Endothelial cell of umbilical vein (primary cell): ENCODE measurements around the gene LYRM1. TPM values are rescaled to one million over a fixed set of nuclear protein-coding genes. Genes with fewer than 3 reads are reported as not detected.

Source experiments
- BruUV-seq: library from RNA; stranded (reverse); fragments of 400-500 nt; replicated peaks from 2 replicates; lab custom pipeline; 2021; lab: Mats Ljungman, UMichigan
- CTCF ChIA-PET: fragments of 300-600, 350-600 bp; sonication (Branson Sonifier 250); formaldehyde crosslinking; loops from one replicate; lab custom pipeline; 2021; ENCODE audit warnings: antibody characterized with exemption, inconsistent platforms; lab: Charles Lee
- POLR2A ChIA-PET: fragments of 300-600, 350-600 bp; sonication (Branson Sonifier 250); formaldehyde crosslinking; loops from one replicate; lab custom pipeline; 2021; ENCODE audit warnings: antibody characterized with exemption, inconsistent platforms; lab: Charles Lee
- DNase-seq: peaks from one replicate; pipeline ENCODE4 v3.0.0-alpha.2; 2011; ENCODE audit warnings: low read depth, low spot score
- FAIRE-seq: peaks from 2 replicates; lab custom pipeline; 2011; peaks lifted over from hg19 to GRCh38; lab: Jason Lieb, UNC
- H2AFZ ChIP-seq: 2 replicates; pipeline ENCODE4 v1.6.0; 2012; ENCODE audit warnings: low read depth, low read length, control low read depth, inconsistent platforms
- H3K27ac ChIP-seq: 2 replicates; pipeline ENCODE4 v1.5.1; 2011; ENCODE audit warnings: low read depth, mild to moderate bottlenecking, control low read depth, low read length, moderate library complexity; ENCODE audit not compliant: insufficient read depth
- H3K27me3 ChIP-seq, 2 experiments: 2 replicates each; pipeline versions ENCODE4 v1.6.0 to v1.6.1; 2011; ENCODE audit warnings: low read length in 2 of 2, mixed read lengths in 1 of 2; ENCODE audit not compliant: control insufficient read depth in 2 of 2, insufficient read depth in 2 of 2
- H3K36me3 ChIP-seq, 2 experiments: 2 replicates in 1 of 2; 3 replicates in 1 of 2; pipeline ENCODE4 v1.5.1; 2011; ENCODE audit warnings: low read length in 2 of 2, mild to moderate bottlenecking in 1 of 2, moderate library complexity in 1 of 2; ENCODE audit not compliant: control insufficient read depth in 2 of 2, insufficient read depth in 2 of 2; ENCODE audit errors: extremely low read depth in 1 of 2
- H3K4me1 ChIP-seq: 3 replicates; pipeline ENCODE4 v1.5.1; 2011; ENCODE audit warnings: mild to moderate bottlenecking, low read length; ENCODE audit not compliant: control insufficient read depth, insufficient read depth; ENCODE audit errors: extremely low read depth
- H3K4me2 ChIP-seq: 2 replicates; pipeline ENCODE4 v1.6.1; 2011; ENCODE audit warnings: low read length, control low read depth, mixed read lengths; ENCODE audit not compliant: insufficient read depth
- H3K4me3 ChIP-seq, 3 experiments: fragments of 200-600 bp in 1 of 3; sonication (generic), shearing (Covaris generic) in 1 of 3; replicated peaks in 1 of 3; 2 replicates each; pipeline ENCODE4 v1.5.1; 2011 to 2016; ENCODE audit warnings: control low read depth in 3 of 3, low read length in 3 of 3, mild to moderate bottlenecking in 2 of 3, inconsistent platforms in 1 of 3, low read depth in 1 of 3, moderate library complexity in 1 of 3; ENCODE audit not compliant: insufficient read depth in 1 of 3
- H3K79me2 ChIP-seq: 2 replicates; pipeline ENCODE4 v1.6.0; 2012; ENCODE audit warnings: low read length, inconsistent platforms; ENCODE audit not compliant: control insufficient read depth, insufficient read depth
- H3K9ac ChIP-seq: replicated peaks from 2 replicates; pipeline ENCODE3; 2011; ENCODE audit warnings: low read length, control low read depth; ENCODE audit not compliant: insufficient read depth; ENCODE audit errors: extremely low read depth
- H3K9me1 ChIP-seq: replicated peaks from 3 replicates; pipeline ENCODE4 v1.6.0; 2011; ENCODE audit warnings: mild to moderate bottlenecking, low read length; ENCODE audit not compliant: control insufficient read depth, insufficient read depth; ENCODE audit errors: extremely low read depth
- H3K9me3 ChIP-seq: replicated peaks from 2 replicates; pipeline ENCODE4 v1.5.1; 2012; ENCODE audit warnings: low read length, inconsistent platforms; ENCODE audit not compliant: control insufficient read depth, insufficient read depth
- H4K20me1 ChIP-seq: replicated peaks from 2 replicates; pipeline ENCODE3; 2011; ENCODE audit warnings: mild to moderate bottlenecking, low read length; ENCODE audit not compliant: control insufficient read depth, insufficient read depth; ENCODE audit errors: extremely low read depth
- FOS ChIP-seq: IDR thresholded peaks from 2 replicates; pipeline ENCODE4 v1.6.1; 2011; ENCODE audit warnings: mild to moderate bottlenecking, low read length, moderate library complexity, borderline replicate concordance; ENCODE audit not compliant: insufficient read depth
- MYC ChIP-seq: IDR thresholded peaks from one replicate; pipeline ENCODE4 v1.6.1; 2011; ENCODE audit warnings: mild to moderate bottlenecking, low read depth, low read length
- POLR2A ChIP-seq: IDR thresholded peaks from 2 replicates; pipeline ENCODE4 v1.6.1; 2012; ENCODE audit warnings: low read depth, mild to moderate bottlenecking, control low read depth, low read length
- dilution Hi-C: fragments of 300-500 bp; cut with MboI; formaldehyde crosslinking; loops from one replicate; pipeline ENCODE4 v1.15.0; 2019; ENCODE audit warnings: low sequenced_read_pairs; ENCODE audit not compliant: extremely low pct_ligation_motif_present
- intact Hi-C: fragments of 100-400 bp; cut with micrococcal nuclease; formaldehyde crosslinking; loops from one replicate; pipeline ENCODE4 v1.10.0; 2022
- polyA plus RNA-seq, 4 experiments: library from polyadenylated mRNA; depleted of rRNA in 3 of 4; stranded (reverse) in 3 of 4; unstranded in 1 of 4; fragments of >200 nt; gene quantifications; 2 replicates each; pipeline versions ENCODE4 v1.2.1 to v1.2.3, GENCODE V29; 2011 to 2012; ENCODE audit warnings: missing spikeins in 1 of 4
- total RNA-seq: library from RNA; stranded (reverse); gene quantifications from 2 replicates; pipeline ENCODE4 v1.2.3, GENCODE V29; 2021
- TF ChIP-seq, protein P1 (sequence below): IDR thresholded peaks from 2 replicates; pipeline ENCODE4 v1.6.1; 2011; ENCODE audit not compliant: insufficient read depth, insufficient read length

The LYRM1 gene
- total and polyA plus RNA-seq, 2 donors (not counting 3 experiments of a cell fraction or from before 2014, with no cell fraction given), result 20.4 to 28.4 TPM

DNA sequence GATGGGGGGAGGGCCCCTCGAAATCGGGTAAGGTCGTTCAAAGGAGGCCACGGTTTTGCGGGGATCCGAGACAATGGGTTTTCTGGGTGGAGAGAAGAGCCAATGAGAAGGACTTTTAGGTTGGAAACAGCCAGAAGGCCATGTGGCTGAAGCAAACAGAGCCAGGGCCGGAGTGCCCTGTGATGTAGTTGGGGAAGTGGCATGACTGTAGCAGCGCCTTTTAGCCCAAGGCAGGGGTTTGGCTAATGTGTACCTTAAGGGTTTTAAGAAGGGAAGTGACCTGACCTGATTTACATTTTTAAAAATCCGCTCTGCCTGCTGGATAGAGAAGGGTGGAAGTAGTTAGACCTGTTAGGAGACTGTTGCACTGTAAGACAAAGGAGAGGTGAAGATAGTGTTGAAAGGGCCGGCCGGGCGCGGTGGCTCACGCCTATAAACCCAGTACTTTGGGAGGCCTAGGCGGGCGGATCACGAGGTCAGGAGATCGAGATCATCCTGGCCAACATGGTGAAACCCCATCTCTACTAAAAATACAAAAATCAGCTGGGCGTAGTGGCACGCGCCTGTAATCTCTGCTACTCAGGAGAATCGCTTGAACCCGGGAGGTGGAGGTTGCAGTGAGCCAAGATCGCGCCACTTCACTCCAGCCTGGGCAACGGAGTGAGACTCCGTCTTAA is 1.0 kb downstream of the LYRM1 start:
- Histone ChIP-seq H3K27me3 (no peaks in the 10 kb centered on the region), H3K9me1 (no peaks in the 10 kb centered on the region), H3K9me3 (no peaks in the 10 kb centered on the region), H2AFZ (no peak overlapping the region), H3K27ac (peak overlapping the region; percentile 100), H3K9ac (peak overlapping the region; percentile 95), H3K79me2 (peaks cover 53% of the 10 kb centered on the region), H3K4me1 (peaks cover 69% of the 10 kb centered on the region), H3K4me3 (peak overlapping the region; percentile 26 to 79 (median 76)), H4K20me1 (no peaks in the 10 kb centered on the region), H3K36me3 (peaks cover 0 to 4% of the 10 kb centered on the region in 2 experiments), H3K4me2 (peak overlapping the region; percentile 86)
- POLR2A ChIA-PET, result interaction anchor here (0.8 kb wide), 1 partner anchor 10 kb away, joined by 3 read pairs; no protein-coding TSS in a partner anchor
- BruUV-seq, result no TSS peak
- dilution Hi-C loops (no loop called here), intact Hi-C loops (loop anchor here (2.0 to 5.0 kb wide), 5 partner anchors 94 to 1291 kb away; partner anchors contain the start of genes ERI2, REXO5 and THUMPD1)
- TF ChIP-seq MYC (peak; percentile 22), POLR2A (no peak)
- TF ChIP-seq, protein P1, sequence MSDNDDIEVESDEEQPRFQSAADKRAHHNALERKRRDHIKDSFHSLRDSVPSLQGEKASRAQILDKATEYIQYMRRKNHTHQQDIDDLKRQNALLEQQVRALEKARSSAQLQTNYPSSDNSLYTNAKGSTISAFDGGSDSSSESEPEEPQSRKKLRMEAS, result peak; percentile 35
- FAIRE-seq (no peak), DNase-seq (peak; percentile 72)
- CTCF ChIA-PET, result interaction anchor here (1.1 kb wide), 1 partner anchor 42 kb away, joined by 3 read pairs; no protein-coding TSS in a partner anchor

DNA sequence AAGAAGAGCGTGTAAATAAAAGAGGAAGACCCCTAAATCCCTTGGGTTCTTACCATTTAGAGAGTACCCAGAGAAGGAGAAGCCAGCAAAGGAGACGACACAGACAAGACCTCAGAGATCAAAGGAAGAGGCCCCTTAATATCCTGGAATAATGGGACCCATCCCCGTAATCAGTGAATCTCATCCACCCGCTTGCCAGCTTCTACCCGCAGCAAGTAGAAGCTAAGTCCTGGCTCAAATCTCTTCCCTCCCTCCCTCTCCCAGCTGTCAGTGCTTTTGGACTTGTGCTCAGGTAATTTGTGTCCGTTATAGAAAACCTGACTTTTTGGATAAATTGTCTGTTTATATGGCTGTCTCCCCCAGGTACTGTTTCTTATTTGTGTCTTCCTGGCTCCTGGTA is 1.9 kb downstream of the LYRM1 start:
- DNase-seq (no peak), FAIRE-seq (no peak)
- Histone ChIP-seq H3K4me2 (peak overlapping the region; percentile 86), H3K9me1 (no peaks in the 10 kb centered on the region), H3K4me3 (peak overlapping the region in 1 of 3 experiments; percentile 76), H3K4me1 (peaks cover 75% of the 10 kb centered on the region), H3K9me3 (no peaks in the 10 kb centered on the region), H3K36me3 (no peaks in the 10 kb centered on the region), H2AFZ (no peak overlapping the region), H3K9ac (peak overlapping the region; percentile 95), H3K27ac (peak overlapping the region; percentile 100), H3K79me2 (peaks cover 44% of the 10 kb centered on the region), H4K20me1 (no peaks in the 10 kb centered on the region), H3K27me3 (no peaks in the 10 kb centered on the region)
- TF ChIP-seq POLR2A, result peak; percentile 51
- no peak for TF ChIP-seq FOS
- no TSS peak for BruUV-seq
- intact Hi-C loops (loop anchor here (5.0 kb wide), 4 partner anchors 95 to 1290 kb away; partner anchors contain the start of genes ERI2, REXO5 and THUMPD1), dilution Hi-C loops (no loop called here)
- ChIA-PET POLR2A (interaction anchor here (0.6 to 0.8 kb wide), 2 partner anchors 9 to 254 kb away, joined by 3 to 5 read pairs; no protein-coding TSS in a partner anchor), CTCF (interaction anchor here (1.1 to 2.9 kb wide), 5 partner anchors 34 to 99 kb away, joined by 3 to 22 read pairs (median 4); no protein-coding TSS in a partner anchor)
